BJ (cell line): ENCODE measurements around the gene STRIT1. TPM values are rescaled to one million over a fixed set of nuclear protein-coding genes. Genes with fewer than 3 reads are reported as not detected.
"Not testable (repeated sequence)": the region's sequence is repeated elsewhere in the genome, so short reads cannot be mapped to it uniquely, and the experiment has no call there.

Experiments used
- CTCF ChIA-PET: fragments of 350-600 bp; formaldehyde crosslinking; extraction: SDS; loops from one replicate; lab custom pipeline; 2021; ENCODE audit warnings: antibody characterized with exemption, inconsistent platforms; lab: Yijun Ruan, JAX
- POLR2A ChIA-PET: fragments of 300-600 bp; sonication (Branson Sonifier 250); formaldehyde crosslinking; extraction: SDS; loops from one replicate; lab custom pipeline; 2021; ENCODE audit warnings: antibody characterized with exemption; lab: Charles Lee
- DNase-seq: peaks from one replicate; pipeline ENCODE4 v3.0.0-alpha.2; 2011; ENCODE audit warnings: low read depth
- H3K27me3 ChIP-seq: 2 replicates; pipeline ENCODE4 v1.6.0; 2011; ENCODE audit warnings: low read length; ENCODE audit not compliant: control insufficient read depth, insufficient read depth
- H3K36me3 ChIP-seq: 2 replicates; pipeline ENCODE4 v1.5.1; 2011; ENCODE audit warnings: low read length; ENCODE audit not compliant: control insufficient read depth, insufficient read depth
- H3K4me3 ChIP-seq: 2 replicates; pipeline ENCODE4 v1.5.1; 2011; ENCODE audit warnings: low read depth, mild to moderate bottlenecking, control low read depth, low read length
- polyA plus RNA-seq: library from polyadenylated mRNA; depleted of rRNA; stranded (reverse); fragments of >200 nt; gene quantifications from 2 replicates; pipeline ENCODE4 v1.2.3, GENCODE V29; 2011
- TF ChIP-seq, protein P1 (sequence below): IDR thresholded peaks from 2 replicates; pipeline ENCODE4 v1.5.1; 2011; ENCODE audit warnings: low read depth, mild to moderate bottlenecking, control low read depth, inconsistent platforms, low read length, moderate library complexity; ENCODE audit not compliant: insufficient read depth

STRIT1 gene
- polyA plus RNA-seq, 1 experiment = not detected

DNA sequence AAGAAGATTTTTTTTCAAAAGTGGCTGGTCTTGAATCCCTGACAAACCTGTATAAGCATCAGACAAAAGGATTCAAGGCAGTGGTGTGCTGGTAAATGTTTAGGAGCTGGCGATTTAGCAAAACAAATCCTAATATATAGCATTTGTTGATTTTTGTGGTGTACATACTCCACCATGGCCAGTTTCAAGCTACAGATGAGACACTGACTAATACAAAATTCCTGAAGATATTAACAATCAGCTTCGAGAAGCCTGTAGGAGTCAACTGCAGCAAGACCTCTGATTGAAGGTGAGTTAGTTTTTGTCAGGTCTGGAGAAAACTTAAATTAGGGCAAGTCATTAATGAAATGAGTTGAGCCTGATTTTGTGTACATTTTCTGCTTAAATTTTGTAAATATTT lies 6.7 kb downstream of the STRIT1 start:
- H3K36me3 ChIP-seq = no peaks in the 10 kb centered on the region
- no peak overlapping the region for H3K4me3 ChIP-seq
- POLR2A ChIA-PET = no interaction called here
- CTCF ChIA-PET = no interaction called here
- no peak for DNase-seq
- H3K27me3 ChIP-seq = no peaks in the 10 kb centered on the region
- TF ChIP-seq, protein P1, sequence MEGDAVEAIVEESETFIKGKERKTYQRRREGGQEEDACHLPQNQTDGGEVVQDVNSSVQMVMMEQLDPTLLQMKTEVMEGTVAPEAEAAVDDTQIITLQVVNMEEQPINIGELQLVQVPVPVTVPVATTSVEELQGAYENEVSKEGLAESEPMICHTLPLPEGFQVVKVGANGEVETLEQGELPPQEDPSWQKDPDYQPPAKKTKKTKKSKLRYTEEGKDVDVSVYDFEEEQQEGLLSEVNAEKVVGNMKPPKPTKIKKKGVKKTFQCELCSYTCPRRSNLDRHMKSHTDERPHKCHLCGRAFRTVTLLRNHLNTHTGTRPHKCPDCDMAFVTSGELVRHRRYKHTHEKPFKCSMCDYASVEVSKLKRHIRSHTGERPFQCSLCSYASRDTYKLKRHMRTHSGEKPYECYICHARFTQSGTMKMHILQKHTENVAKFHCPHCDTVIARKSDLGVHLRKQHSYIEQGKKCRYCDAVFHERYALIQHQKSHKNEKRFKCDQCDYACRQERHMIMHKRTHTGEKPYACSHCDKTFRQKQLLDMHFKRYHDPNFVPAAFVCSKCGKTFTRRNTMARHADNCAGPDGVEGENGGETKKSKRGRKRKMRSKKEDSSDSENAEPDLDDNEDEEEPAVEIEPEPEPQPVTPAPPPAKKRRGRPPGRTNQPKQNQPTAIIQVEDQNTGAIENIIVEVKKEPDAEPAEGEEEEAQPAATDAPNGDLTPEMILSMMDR = no peak

DNA sequence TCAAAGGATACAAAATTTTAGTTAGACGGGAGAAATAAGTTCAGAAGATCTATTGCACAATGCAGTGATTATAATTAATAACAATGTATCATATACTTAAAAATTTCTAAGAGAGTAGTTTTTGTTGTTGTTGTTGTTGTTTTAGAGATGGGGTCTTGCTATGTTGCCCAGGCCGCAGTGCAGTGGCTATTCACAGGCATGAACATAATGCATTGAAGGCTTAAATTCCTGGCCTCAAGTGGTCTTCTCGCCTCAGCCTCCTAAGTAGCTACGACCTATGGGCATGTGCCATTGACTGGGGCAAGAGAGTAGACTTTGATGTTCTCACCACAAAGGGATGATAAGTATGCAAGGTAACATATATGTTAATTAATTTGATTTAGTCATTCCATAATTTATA lies 7.5 kb downstream of the STRIT1 start:
- ChIA-PET POLR2A (no interaction called here), CTCF (no interaction called here)
- Histone ChIP-seq H3K27me3 (no peaks in the 10 kb centered on the region), H3K36me3 (no peaks in the 10 kb centered on the region), H3K4me3 (no peak overlapping the region)
- no peak for DNase-seq
- TF ChIP-seq, protein P1 = no peak

DNA sequence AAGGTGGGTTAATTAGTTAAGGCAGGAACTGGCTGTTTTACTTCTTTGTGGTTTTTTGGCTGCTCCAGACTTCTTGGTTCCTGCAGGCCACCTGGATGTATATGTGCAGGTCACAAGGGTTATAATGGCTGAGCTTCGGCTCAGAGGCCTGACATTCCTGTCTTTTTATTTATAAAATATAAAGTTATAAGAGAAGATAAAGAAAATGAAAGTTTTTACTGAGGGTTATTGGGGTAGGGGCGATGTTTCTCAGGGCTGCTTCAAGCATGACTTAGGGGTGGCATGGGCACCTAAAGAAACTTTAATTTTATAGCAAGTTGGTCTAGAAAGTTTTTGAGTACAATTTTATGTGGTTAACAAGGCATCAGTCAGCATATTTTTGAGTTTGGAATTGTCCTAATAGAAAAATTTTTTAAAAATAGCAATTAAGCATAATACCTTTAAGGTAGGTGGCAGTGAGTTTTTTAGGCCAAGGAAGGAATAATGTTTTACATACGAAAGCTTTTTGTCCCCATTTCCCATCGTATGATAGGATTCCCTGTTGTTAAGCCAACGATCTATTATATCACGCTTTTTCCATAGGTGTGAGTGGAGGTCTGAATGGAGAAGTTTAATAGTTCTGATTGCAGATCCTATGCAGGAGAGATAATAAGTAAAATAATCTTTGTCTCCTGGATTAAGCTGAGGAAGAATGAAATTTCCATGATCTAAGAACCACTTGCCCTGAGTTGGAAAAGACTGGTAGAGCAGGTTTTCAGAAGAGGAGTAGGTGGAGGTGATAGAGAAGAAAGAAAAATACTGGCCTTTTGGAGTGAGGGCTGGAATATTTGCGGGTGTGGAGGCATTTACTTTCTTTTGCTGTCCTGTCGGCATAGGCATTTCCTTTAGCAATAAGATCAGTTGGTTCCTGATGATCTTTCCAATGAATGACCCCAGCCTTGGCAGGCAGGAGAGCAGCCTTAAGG lies 10.1 kb downstream of the STRIT1 start:
- DNase-seq = no peak
- ChIA-PET POLR2A (no interaction called here), CTCF (no interaction called here)
- TF ChIP-seq, protein P1 = no peak
- Histone ChIP-seq H3K4me3 (no peak overlapping the region), H3K36me3 (no peaks in the 10 kb centered on the region), H3K27me3 (no peaks in the 10 kb centered on the region)

DNA sequence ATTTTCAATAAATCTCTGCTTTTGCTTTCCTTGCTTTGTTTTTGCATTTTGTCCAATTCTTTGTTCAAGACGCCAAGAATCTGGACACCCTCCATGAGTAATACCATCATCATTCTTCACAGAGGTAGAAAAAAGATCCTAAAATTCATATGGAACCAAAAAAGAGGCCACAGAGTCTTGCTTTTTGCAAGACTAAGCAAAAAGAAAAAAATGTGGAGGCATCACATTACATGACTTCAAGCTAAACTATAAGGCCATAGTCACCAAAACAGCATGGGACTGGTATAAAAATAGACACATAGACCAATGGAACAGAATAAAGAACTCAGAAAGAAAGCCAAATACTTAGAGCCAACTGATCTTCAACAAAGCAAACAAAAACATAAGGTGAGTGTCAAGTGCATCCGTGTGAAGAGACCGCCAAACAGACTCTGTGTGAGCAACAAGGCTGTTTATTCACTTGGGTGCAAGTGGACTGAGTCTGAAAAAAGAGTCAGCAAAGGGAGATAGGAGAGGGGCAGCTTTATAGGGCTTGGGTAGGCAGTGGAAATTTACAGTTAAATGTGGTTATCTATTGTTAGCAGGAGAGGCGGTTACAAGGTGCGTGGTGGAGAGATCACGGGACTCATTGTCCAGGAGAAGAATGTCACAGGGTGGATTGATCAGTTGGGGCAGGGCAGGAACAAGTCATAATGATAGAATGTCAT lies 10.9 kb downstream of the STRIT1 start:
- H3K4me3 ChIP-seq = no peak overlapping the region
- no peaks in the 10 kb centered on the region for H3K27me3 ChIP-seq
- TF ChIP-seq, protein P1 = no peak
- H3K36me3 ChIP-seq = no peaks in the 10 kb centered on the region
- POLR2A ChIA-PET = no interaction called here
- CTCF ChIA-PET = no interaction called here
- DNase-seq = peak; percentile 52

DNA sequence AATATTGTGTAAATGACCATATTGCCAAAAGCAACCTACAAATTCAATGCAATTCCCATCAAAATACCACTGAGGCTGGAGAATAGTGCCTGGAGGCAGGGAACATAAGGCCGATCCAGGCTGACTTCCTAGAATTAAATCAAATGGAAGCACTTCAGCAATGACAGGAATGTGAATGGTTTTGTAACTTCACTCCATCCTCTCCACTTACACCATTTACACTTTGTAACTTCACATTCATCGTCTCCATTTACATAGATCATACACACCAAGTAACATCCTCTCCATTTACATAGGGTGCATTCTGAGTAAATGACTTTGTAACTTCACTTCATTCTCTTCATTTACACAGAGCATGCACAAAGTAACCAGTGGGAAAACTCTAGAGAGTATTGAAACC lies 11.6 kb downstream of the STRIT1 start:
- DNase-seq = no peak
- H3K4me3 ChIP-seq = no peak overlapping the region
- TF ChIP-seq, protein P1 = no peak
- no peaks in the 10 kb centered on the region for H3K36me3 ChIP-seq
- ChIA-PET POLR2A (interaction anchor here (0.7 kb wide), 1 partner anchor 488 kb away, joined by 3 read pairs; no protein-coding TSS in a partner anchor), CTCF (no interaction called here)
- no peaks in the 10 kb centered on the region for H3K27me3 ChIP-seq

DNA sequence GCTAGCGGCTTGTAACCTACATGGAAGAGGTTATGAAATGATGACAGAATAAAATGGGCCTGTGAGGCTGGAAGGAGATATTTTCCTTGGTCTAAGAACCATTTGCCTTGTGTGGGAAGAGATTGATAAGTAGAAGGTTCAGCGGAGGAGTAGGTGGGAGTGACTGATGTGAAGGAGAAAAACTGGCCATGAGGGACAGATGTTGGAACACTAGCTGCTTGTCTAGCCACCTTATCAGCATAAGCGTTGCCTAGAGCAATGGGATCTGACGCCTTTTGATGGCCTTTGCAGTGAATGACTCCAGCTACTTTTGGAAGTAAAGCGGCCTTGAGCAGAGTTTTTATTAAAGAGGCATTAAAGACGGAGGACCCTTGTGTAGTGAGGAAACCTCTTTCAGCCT lies 17.4 kb downstream of the STRIT1 start:
- H3K4me3 ChIP-seq, DNase-seq, POLR2A ChIA-PET, H3K36me3 ChIP-seq, CTCF ChIA-PET, H3K27me3 ChIP-seq: not testable (repeated sequence)

DNA sequence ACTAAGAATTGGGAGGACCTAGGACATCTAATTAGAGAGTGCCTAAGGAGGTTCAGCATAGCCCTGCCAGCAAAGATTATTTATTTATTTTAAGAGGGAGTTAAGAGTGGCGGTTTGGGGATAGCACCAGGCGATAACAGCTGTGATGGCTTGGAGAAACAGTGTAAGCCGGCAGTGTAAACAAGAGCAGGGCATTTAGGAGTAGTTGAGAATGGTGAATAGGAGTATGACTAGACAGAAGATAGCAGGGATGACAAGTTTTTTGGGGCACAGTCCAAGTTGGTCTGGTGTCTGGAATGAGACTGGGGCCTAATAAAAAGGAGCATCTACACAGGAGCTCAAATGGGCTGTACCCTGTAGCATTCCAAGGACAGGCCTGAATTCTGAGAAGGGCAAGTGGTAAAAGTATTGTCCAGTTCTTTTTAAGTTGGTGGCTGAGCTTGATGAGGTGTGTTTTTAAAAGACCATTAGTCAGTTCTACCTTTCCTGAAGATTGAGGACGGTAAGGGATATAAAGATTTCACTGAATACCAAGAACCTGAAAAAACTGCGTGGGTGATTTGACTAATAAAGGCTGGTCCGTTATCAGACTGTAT lies 18.2 kb downstream of the STRIT1 start:
- DNase-seq, H3K36me3 ChIP-seq, H3K27me3 ChIP-seq, H3K4me3 ChIP-seq, CTCF ChIA-PET, POLR2A ChIA-PET: not testable (repeated sequence)
